ENCODE results near the gene HABP4.

DNA sequence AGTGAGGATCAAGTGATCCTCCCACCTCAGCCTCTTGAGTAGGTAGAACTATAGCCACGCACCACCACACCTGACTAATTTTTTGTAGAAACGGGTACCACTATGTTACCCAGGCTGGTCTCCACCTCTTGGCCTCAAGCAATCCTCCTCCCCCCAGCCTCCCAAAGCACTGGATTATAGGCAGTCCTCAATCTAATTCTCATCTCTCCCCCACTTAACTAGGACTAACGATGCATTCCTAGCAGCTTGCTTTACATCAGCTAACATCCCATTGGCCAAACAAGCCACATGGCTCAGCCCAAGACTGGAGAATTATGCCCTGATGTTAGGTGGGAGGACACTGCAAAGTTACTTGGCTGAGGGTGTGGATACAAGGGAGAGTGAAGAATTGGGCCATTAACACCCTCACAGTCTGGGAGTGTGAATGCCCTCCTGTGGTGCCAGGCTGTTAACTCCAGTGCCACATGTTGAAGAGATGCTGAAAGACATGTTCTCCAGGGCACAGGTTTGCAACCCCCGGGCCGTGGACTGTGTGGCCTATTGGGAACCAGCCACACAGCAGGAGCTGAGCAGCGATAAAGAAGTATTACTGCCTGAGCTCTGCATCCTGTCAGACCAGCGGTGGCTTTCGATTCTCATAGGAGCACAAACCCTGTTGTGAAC is 26.5 kb upstream of the HABP4 start:
- TF ChIP-seq RARB (CRISPR knock-in tag; IDR thresholded peaks at IDR 0.05) (no peak), RNF2 (IDR thresholded peaks at IDR 0.05; ENCODE audit: borderline replicate concordance, low read depth) (no peak), JUNB (IDR thresholded peaks at IDR 0.05) (no peak)
- TF ChIP-seq, protein P1, sequence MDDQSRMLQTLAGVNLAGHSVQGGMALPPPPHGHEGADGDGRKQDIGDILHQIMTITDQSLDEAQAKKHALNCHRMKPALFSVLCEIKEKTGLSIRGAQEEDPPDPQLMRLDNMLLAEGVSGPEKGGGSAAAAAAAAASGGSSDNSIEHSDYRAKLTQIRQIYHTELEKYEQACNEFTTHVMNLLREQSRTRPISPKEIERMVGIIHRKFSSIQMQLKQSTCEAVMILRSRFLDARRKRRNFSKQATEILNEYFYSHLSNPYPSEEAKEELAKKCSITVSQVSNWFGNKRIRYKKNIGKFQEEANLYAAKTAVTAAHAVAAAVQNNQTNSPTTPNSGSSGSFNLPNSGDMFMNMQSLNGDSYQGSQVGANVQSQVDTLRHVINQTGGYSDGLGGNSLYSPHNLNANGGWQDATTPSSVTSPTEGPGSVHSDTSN (IDR thresholded peaks at IDR 0.05) = no peak
- TF ChIP-seq, protein P2, sequence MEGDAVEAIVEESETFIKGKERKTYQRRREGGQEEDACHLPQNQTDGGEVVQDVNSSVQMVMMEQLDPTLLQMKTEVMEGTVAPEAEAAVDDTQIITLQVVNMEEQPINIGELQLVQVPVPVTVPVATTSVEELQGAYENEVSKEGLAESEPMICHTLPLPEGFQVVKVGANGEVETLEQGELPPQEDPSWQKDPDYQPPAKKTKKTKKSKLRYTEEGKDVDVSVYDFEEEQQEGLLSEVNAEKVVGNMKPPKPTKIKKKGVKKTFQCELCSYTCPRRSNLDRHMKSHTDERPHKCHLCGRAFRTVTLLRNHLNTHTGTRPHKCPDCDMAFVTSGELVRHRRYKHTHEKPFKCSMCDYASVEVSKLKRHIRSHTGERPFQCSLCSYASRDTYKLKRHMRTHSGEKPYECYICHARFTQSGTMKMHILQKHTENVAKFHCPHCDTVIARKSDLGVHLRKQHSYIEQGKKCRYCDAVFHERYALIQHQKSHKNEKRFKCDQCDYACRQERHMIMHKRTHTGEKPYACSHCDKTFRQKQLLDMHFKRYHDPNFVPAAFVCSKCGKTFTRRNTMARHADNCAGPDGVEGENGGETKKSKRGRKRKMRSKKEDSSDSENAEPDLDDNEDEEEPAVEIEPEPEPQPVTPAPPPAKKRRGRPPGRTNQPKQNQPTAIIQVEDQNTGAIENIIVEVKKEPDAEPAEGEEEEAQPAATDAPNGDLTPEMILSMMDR (IDR thresholded peaks at IDR 0.05) = no peak

Data from A549 (cell line).